Iris pigment epithelial cell (primary cell): ENCODE data around the gene KIDINS220.

Source experiments
- DNase-seq: peaks from one replicate; pipeline ENCODE4 v3.0.0-alpha.2; 2011; ENCODE audit warnings: low read depth

The KIDINS220 gene

DNA sequence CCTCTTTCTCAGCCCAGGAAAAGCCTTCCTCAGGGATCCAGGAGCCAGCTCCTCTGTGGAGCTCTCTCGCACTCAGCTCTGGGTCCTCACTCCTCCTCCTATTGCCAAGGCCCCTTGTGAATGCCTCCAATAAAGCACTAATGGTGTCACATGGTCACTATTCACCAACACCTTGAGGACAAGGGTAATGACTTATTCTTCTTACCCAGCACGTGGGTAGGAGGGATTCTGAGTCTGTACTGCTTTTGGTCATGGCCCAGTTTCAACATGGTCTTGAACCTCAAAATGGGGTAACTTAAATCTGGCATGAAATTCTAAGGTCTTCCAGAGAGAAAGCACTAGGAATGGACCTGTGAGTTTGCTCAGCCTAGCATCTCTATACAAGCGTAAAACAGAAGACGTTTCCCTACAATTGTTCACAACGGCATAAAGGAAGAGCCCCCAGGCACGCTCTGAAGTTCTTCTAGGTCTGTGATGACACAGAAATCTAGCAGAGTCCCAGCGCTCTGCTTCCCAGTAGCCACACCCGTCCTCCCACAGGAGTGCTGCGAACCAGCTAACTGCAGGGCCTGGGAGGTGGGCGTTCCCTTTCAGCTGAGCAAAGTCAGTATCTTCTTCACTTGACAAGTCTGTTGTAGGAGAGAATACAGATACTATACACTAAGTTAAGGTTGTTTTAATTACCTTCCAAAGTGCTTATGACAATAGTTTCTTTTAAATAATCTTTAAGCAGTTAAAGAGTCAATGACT lies 14.6 kb upstream of the KIDINS220 start:
- DNase-seq, result no peak

DNA sequence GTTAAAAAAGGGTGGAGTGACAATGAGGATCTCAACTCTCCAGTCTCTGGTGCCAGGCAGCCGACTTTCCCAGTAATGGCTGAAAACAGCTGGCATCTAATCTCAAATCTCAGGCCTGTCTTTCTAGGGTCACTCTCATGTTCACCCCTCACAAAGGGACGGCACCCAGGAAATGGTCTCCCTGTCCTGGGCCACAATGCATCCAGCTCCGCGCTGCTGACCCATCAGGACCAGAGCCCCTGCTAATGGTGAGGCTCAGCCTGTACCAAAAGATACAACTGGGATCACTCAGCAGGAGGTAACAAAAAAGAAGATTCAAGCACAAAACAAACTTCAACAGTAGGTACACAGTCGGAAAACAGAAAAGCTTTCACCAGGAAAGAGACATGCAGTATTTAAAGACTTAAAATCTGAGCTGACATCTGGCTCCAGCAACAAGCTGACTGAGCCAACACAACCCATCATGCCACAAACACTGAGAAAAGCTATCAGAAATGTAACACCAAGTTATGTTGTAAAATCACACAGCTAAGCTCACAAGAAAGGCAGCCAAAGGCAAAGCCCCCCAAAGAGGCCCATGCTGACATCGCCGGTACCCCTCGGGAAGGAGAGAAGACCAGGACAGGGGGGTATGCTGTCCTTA lies 13.6 kb upstream of the KIDINS220 start:
- no peak for DNase-seq

DNA sequence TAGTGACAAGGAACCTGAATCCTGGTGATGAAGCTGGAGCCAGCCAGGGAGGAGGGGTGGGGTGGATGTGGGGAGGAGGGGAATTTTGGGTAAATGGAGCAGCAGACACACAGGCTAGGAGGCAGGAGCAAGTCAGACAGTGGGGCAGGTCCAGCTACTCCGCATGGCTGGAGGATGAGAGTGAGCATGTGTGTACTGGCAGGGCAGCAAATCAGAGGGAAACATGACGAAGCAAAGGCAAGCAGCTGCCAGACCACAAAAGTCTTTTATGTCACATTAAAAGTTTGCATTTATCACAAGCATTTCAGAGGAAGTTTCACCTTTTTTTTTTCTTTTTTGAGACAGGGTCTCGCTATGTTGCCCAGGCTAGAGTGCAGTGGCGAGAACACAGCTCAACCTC lies 11.9 kb upstream of the KIDINS220 start:
- DNase-seq, result peak; percentile 78

DNA sequence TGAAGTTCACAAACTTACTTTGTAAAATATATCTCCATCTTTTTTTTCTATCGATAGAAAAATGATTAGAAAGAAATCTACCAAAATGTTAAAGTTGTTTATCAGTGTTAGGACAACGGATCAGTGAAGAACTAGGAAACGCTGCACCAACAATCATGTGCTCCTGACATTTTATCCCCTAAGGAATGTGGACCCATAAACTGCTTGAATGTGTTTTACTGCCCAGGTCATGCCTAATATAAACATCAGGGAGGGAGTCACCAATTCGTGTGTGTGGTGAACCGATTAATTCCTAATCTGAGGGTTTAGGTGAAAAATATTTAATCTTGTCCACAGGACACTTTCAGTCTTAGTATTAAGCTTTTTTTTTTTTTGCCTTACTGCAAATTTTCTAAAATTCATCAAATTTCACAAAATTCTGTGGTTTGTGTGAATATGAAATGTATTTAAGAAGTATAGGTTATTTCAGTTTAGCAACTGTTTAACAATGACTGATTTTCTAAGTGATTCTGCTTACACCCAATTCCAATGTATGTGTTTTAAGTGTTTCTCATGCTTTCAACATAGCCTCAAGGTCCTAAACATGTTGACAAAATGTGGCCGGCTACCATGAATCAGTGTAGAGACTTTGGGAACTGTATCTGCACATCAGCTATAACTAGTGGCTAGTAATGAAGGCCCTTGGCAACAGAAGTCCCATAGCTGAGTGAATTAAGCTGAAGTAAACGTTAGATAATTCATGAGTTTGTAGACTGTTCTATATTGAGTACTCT lies 11.1 kb upstream of the KIDINS220 start:
- DNase-seq, result no peak

DNA sequence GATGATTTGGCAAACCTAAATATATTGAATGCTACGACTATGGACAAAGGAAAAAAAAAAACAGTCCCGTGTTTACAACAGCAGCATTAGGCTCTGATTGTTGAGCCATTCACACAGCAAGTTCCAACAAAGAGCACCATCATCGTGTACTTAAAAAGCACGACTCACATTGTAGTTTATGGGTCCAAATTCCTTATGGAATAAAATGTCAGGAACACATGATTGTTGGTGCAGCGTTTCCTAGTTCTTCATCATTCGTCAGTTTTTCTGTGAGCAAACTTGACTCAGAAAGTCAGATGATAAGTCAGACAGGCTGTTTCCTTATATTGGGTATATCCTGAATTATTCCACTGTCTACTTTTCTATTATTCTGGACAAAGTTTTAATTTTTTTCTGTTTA lies 10.0 kb upstream of the KIDINS220 start:
- no peak for DNase-seq

DNA sequence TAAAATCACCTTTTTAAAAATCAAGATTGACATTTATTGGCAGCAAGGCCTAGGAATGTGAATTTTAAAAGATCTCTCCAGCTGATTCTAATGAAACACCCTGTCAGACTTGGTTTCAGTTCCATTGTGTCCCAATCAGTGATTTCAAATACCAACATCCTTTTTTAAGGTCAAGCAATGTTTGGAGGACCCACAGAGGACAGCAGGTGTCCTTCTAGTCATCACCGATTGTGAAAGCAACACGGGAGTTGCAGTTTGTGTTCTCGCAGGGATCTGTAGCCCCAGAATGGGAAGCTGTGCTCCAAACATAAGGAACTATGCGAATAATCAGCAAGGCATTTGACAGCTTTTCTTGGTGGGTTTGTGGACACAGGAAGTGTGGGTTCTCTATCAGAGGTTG lies 4.5 kb upstream of the KIDINS220 start:
- DNase-seq, result no peak

DNA sequence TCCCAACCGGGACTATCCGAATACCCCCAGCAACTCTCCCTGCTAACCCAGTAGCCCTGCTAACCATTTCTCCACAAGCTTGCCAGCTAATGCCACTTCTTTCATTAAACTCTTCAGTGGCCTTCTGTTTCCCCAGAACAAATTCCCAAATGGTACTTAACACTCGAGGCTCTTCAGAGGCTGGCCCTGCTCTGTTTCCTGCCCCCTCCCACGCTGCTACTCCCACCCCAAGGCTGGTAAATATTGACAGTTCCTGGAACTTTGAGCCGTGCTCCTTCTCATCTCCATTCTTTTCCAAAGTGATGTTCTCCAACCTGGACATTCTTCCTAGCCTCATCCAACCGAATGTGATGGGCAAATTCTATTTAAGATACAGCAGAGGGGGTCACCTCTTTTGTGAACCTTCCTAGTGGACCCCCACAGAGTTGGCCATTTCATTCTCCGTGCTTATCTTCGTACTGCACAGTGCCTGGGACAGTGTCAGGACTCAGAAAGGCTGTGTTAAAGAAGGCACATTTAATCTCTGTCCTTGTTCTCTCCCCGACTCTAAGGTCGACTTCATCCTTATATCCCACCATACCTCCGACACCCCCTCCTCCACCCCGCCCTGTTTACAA lies 3.2 kb upstream of the KIDINS220 start:
- no peak for DNase-seq

DNA sequence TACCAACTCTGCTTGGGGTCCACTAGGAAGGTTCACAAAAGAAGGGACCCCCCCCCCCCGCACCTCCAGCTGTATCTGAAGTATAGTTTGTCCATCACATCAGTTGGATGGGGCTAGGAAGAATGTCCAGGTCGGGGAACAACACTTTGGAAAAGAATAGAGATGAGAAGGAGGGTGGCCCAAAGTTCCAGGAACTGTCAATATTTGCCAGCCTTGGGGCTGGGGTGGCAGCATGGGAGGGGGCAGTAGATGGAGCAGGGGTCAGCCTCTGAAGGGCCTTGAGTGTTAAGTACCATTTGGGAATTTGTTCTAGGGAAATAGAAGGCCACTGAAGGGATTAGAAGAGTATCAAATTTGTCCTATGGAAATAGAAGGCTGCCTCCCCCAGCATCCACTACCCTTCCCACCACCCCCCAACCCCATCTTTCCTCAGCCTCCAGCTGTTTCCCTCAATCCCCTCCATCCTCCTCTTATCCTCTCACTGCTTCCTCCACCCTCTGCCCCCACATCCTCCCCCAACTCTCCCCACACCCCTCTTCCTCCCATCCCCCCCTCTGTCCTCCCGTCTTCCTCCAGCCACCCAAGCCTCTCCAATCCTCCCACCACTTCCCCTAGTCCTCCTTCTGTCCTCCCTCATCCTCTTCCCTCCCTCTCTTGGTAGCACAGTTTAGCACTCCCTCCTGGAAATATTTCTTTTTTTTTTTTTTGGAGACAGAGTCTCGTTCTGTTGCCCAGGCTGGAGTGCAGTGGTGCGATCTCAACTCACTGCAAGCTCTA lies 2.0 kb upstream of the KIDINS220 start:
- DNase-seq, result no peak

DNA sequence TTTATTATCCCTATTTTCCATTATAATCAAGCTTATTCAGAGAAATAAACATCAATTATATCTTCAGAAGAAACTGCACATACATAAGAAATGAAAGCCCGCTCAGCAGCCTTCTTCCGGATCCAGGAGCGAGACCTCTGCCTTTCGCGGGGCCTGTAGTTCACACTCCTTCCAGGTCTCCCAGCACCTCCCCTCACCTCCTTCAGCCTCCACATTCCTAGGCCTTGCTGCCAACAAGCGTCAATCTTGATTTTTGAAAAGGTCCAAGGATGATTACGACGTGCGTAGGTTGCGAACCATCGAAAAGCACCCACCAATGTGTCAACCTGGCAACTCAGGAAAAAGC lies 355 bp upstream of the KIDINS220 start:
- no peak for DNase-seq

DNA sequence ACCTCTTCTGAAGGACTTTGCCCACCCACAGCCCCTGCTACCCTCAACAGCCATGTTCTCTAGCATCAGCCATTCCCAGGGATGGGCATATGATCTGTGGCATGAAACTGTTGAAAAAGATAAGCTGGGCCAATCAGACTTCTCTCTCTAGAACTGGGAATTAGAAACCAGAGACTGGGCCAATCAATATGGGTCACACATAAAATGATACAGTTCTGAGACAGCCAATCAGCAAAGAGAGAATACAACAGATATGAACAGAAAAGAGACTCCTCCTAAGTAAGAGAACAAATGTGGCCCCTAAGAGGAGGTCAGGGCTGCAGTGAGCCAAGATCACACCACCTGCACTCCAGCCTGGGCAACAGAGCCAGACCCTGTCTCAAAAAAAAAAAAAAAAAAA lies 2.1 kb downstream of the KIDINS220 start:
- DNase-seq, result no peak

DNA sequence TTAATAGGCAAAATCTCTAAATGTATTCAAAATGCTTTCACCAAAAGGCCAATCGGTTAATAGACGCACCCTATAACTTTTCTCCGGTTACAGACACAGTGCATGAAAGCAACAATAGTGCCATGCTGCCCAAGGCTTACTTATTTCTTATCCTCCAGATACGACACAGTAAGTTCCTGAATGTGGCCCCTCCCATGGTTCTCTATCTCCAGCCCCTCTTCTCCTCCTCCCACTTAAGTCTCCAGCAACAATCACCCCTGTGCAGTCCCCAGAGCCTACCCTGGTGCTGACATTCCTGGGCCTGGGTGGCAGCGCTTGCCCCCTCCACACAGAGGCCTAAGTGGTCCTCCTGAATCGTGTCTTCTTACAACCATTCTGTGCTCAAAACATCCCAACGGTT lies 3.6 kb downstream of the KIDINS220 start:
- DNase-seq, result no peak

DNA sequence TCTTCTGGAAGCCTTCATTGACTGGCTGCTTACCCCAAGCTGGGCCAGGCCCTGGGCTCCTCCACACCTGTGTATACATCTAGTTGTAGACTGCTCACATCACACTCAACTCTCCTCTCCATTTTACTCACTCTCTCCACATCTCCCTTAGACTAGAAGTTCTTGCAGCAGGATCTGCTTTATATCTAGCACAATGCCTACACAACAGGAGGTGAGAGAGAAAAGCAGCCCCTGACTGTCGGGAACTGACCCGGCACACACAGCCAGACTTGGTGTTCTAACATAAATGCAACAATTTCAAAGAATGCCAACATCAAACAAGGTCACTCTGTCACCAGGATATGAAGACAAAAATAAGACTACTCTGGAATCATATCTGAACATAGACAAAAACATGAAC lies 5.9 kb downstream of the KIDINS220 start:
- no peak for DNase-seq

DNA sequence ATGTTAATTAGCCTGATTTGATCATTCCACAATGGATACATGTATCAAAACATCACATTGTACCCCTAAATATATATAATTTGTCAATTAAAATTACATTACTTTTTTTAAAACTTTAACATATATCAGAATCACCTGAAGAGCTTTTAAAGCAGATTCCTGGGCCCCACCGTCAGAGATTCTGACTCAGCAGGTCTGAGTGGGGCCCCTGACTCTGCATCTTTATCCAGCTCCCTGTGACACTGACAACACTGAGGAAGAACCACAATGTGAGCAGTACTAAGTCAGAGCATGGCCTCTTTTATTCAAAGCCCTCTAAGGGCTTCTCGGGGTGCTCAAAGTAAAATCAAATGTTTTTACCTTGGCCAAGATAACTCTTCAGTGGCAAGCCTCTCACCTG lies 9.7 kb downstream of the KIDINS220 start:
- DNase-seq, result no peak

DNA sequence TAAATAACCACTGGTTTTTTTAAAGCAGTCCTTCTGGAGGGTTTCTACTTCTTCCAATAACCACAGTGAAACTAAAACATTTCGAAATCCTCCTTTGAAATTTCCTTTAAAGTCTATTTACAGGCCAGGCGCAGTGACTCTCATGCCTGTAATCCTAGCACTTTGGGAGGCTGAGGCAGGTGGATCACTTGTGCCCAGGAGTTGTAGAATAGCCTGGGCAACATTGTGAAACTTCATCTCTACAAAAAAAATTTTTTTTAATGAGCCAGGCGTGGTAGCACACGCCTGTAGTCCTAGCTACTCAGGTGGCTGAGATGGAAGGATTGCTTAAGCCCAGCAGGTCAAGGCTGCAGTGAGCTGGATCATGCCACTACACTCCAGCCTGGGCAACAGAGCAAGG lies 15.2 kb downstream of the KIDINS220 start:
- DNase-seq, result peak; percentile 46

DNA sequence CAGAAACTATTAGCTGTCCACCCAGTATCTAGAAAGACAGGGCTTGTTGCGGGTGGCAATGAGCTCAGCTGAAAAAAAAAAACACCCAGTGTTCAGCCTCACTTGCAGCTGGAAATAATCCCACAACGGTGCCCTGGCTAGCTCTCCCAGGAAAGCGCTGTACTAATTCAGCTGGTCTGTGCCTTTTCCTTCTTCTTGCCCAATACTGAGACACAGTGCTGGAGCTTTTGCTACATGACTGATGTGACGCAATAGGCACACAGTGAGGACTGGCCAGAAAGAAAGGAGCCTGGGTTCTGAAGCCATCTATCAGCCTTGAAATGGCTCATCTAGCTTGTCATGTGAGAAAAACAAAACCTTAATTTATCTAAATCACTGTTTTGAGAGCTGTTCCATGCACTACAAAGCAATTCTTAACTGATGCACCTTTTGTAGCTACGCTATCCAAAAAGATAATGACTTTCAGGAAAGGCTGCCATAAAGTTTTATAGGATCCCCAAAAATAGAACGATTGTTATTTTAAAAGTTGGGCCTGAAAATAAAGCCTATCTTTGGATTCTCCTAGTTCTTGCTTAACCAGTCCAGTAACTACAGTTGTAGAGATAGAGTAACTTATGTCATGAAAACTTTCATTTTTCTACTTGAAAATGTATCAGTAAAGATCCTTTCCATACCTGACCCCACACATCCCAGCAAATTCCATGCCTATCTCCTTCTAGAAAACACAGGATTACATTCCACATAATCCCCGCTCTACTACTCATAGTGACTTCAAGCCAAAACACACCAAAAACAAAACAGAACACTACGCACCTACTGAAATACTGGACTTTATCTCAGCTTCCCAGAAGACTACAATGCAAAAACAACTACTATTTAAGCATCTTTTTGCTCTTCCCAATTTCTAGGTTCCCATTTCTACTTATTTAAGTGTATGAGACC lies 15.9 kb downstream of the KIDINS220 start:
- peak; percentile 88 for DNase-seq

DNA sequence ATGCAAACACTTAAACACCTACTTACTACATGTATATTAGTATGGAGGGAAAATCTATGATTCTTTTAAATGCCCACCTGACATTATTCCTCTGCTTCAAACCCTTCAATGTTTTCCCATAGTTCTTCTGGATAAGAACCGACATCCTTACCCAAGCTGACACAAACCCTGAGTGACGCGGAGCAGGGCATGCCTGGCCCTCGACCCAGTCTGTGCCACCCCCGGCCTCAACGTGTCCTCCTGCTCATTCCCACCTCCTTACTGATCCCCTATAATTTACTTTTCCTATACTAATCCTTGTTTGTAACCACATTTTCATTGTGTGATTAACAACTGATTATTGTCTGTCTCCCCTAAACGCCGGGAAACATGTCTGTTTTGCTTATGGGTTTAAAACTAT lies 17.5 kb downstream of the KIDINS220 start:
- DNase-seq, result no peak

DNA sequence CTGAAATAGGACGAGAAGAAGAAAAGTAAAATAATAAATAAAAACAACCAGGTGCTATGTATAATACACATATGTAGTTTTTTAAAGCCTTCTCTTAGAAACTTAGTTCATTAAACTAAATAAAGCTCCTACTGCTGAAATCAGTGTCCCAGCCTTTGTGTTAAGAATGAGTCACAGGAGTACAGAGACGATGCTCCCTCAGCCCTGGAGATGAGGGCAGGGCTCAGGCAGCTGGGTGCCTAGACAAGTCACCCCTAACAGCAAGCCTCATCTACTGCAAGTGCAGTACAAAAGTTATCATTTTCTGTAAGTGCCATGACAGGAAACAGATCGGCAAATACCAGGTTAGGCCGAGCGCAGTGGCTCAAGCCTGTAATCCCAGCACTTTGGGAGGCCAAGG lies 18.2 kb downstream of the KIDINS220 start:
- DNase-seq, result peak; percentile 52

DNA sequence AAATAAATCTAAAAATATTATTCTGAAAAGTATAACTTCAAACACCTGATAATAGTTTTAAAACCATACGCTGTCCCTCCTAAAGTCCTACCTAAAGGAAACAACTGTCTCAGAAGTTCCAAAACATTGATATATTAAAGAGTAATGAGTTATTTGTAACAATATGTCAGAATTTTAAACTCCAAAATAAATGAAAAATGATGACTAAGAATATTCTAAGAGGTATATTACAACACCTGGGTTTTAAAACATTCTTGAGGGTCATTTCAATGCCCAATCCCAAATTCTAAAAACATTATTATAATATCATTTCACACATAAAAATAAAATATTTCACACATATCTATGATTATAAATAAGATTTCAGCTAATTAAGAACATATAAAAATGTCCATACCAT lies 20.2 kb downstream of the KIDINS220 start:
- no peak for DNase-seq

DNA sequence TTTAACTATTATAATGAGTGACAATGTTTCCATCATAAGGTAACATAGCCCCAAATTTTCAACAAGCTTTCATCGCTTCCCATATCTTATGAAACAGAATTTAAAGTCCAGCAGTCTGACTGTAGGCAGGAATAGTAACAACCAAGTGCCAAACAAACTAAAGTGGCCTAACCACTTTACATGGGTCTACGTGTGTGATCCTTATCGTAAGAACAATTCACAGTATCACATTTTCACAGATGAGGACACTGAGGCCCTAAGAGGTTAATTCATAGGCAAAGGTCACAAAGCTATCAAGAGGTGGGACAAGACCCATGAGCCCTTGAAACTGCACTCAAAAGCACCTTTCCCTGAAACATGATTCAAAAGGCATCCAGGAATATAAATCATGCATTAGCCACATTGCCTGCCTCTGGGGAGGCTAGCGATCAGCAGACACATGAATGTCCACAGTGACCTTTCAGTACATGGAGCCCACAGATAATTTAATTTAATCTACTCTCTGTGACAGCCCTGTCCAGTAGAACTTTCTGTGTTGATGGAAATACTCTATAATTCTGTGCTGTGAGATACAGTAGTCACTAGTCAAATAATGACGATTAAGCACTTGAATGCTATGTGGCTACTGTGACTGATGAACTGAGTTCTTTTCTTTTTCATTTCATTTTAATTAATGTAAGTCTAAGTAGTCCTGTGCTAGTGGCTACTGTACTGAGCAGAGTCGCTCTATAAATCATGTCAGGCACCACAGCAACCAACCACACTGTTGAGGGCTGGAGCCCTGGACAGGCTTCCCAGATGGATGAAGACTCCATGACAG lies 30.3 kb downstream of the KIDINS220 start:
- no peak for DNase-seq
